T1000 (cell line): ENCODE data around the gene TOP3A.
"Not testable (repeated sequence)": the region's sequence is repeated elsewhere in the genome, so short reads cannot be mapped to it uniquely, and the experiment has no call there.

Source experiments
- DNase-seq: peaks from one replicate; lab custom pipeline; 2025; ENCODE audit warnings: mixed read lengths; lab: John Stamatoyannopoulos, UW

The TOP3A gene

GRCh38 chr17:18323507-18324139, 8.8 kb upstream of the TOP3A start:
- DNase-seq: no peak

DNA sequence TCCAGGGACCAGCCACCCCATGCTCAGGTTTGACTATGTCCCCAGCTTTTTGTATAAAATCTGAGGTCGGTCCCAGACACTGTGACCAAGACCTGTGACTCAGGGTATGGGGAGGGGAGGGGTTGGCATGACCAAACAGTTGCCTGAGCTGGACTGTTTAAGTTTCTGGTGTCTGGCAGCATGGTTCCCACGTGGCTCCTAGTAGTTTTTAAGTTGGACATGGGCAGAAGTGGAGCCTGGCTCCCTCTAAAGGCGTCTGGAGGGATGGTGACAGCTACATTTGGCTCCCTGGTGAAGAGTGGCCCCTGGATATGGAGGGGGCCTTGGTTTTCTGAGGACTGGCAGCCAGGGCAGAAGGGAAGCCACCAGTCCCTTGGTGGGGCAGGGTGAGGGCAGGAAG, 8.2 kb upstream of the TOP3A start:
- no peak for DNase-seq

- DNase-seq: no peak
Observed at GRCh38 chr17:18322522-18322921, 7.7 kb upstream of the TOP3A start.

- no peak for DNase-seq
Observed at GRCh38 chr17:18321309-18321708, 6.5 kb upstream of the TOP3A start.

DNA sequence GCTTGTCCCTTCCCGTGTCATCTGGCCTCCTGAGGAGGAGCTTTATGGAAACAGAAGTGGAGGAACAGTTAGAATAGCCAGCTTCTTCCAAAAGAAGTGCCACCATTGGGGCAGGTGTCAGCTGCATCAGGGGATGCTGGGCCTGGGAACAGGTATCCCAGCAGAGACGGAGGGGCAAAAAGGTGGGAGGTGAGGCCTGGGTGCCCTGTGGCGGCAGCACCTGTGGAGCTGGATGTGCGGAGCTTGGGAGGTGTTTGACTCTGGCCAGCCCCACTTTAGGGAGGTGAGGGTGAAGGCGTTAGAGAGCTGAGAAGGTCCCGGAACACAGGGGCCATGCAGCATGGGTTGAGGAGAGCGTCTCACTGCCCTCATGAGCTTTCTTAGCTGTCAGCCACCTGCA, 5.5 kb upstream of the TOP3A start:
- DNase-seq: no peak

GRCh38 chr17:18319604-18320256, 4.9 kb upstream of the TOP3A start:
- DNase-seq: no peak

DNA sequence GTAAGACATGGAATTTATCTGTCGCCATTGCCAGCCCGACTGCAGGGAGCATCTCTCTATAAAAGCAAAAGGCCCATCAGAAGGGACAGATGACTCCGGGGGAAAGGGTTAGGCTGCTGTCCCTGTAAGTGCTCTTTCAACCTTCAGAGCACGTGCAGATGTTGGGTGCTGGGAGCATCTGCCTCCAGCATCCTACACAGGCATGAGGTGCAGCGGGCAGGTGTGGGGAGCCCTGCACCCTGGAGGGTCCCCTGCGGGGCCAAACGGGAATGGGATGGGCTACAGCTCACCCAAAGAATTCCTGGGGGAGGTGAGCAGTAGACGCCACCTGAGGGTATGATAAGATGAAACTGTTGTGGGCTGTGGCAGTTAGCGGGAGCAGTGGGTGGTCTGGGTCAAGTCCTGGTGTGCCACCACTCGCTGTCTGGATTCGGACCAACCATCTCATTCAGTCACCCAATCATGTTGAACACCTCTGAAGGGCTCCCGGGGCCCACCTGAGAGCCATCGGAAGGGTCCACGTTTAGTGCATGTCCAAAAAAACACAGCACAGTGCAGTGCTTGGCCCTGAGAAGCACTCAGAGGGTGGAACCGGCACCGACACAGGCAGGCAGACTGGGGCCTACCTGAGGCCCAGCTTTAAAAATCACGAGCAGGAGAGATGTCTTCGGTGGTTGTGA, 4.1 kb upstream of the TOP3A start:
- DNase-seq: no peak

DNA sequence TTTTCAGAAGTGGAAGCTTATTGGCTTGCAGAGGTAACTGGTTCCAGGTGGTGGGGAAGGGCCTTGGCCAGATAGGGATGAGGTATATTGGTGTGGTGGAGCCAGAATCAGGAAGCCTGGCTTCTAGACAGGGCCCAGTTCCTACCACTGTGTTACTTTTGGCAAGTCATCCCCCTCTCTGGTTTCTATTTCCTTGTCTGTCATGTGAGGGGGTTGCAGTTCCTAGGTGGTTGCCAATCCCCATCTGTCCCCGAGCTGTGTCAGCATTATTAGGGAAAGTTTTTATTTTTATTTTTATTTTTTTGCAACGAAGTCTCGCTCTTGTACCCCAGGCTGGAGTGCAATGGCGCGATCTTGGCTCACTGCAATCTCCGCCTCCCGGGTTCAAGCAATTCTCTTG, 3.3 kb upstream of the TOP3A start:
- no peak for DNase-seq

DNA sequence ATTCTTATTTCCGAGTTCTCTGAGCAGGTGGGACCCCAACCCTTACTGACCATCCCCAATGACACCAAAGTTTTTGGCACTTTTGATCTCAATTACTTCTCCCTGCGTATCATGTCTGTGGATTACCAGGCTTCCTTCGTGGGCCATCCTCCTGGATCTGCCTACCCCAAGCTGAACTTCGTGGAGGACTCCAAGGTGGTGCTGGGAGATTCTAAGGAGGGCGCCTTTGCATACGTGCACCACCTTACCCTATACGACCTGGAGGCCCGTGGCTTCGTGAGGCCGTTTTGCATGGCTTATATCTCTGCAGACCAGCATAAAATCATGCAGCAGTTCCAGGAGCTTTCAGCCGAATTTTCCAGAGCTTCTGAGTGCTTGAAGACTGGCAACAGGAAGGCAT, 1.2 kb upstream of the TOP3A start:
- DNase-seq: no peak

DNA sequence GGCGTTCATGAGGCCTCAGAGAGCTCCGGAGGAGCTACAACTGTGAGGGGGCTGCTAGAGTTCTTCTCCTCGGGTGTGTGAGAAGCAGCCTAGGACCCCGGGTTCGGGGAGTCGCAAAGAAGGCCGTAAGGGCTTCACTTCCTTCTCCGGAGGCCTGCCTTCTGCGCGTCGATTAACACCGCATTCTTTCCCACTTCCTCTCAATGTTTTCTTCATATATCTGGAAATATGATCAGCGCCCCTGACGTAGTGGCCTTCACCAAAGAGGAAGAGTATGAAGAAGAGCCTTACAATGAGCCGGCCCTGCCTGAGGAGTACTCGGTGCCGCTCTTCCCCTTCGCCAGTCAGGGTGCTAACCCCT, 748 bp upstream of the TOP3A start:
- no peak for DNase-seq

DNA sequence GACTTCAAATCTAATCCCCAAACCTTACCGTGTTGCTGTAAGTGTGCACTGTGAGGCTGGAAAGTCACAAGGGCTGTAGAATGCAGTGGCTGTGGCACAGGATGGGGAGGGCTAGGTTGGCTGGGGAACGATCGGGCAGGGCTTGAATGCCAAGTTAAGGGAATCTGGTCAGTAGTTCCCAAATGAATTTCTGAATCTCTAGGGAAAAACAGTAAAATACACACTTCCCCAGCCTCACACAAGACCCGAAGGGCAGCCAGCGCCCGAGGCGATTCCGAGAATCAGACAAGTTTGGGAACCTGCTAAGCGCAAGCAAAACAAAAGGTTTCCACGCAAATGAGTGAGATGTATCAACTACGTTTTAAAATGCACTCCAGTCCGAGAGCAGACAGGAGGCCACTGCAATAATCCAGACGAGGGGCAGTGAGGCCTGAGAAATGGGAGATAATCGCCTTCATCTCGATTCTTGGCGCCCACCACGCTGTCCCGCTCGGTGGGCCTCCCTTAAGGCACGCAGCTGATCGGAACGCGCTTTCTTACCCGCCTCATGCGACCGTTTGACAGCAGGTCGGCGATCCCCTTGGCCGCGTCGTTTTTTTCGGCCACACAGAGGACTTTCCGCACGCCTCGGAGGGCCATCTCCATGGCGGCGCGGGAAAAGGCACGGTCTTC, 599 bp downstream of the TOP3A start:
- DNase-seq: no peak

GRCh38 chr17:18309202-18309601, 5.6 kb downstream of the TOP3A start:
- DNase-seq: no peak

GRCh38 chr17:18303206-18303605, 11.6 kb downstream of the TOP3A start:
- DNase-seq: not testable (repeated sequence)

DNA sequence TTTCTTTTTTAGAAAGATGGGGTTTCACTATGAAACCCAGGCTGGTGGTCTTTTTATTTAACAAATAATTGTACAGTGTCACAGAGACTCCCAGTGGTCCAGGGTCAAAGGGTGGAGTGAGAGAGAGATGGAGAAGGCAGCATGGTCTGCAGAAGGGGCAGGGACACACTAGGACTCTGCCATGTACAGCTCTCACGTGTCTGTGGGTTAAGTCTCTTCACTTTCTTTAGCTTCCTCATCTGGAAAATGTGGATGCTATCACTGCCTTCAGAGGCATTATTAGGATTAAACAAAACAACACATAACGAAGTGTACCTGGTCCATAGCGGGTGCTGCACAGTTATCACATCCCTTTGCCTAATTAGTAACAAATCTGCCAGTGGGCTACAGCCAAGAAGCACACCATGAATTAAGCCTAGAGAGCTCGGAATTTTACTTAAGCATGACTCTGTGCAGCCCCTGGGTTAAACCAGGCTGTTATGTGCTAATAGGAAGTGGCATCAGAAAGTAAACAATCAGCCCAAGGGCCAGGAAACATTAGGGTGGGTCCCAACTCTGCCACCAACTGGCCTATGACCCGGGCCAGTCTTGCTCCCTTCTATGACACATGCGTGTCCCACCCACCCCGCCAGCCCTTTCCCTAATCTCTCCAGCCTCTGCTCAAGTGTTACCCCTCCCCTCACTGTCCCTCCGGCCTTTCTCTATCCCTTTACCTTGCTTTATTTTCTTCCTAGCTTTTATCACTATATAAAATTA, 13.9 kb downstream of the TOP3A start:
- DNase-seq: no peak

- not testable (repeated sequence) for DNase-seq
Observed at GRCh38 chr17:18298061-18298460, 16.7 kb downstream of the TOP3A start.

GRCh38 chr17:18291718-18292540, 22.9 kb downstream of the TOP3A start:
- DNase-seq: no peak

DNA sequence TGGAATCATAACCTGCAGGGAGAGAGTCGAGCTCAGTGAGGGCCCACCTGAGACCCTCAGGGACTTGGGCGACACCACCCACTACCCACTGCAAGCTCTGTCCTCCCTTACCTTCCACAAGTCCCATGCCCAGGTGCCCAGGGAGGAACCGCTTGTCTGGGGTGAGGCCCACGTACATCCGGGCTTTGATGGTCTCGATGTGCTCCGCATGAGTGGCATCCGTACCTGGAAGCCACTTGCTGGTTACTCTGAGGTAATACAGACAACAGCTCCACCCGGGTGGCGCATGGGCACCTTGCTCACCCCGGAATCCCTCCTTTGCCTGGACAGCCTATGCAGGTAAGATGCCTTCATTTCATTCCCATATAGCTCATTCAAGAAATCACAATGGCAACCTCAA, 29.5 kb downstream of the TOP3A start:
- no peak for DNase-seq

DNA sequence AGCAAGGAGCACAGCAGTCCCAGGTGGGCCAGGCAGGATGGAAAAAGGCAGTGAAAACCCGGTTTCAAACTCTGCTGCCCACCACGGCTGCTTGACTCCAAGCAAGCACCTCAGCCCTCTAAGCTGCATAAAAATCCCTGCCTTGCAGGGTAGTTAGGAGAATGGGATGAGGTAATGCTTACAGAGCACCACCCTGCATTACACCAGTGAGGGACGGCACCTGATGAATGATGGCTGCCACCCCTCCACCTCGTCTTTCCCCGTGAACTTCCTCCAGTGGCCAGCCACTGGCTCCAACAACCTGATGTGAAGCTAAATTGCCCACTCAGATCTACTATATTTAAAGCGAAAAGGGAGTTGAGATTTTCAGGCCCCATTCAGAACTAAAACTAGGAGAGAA, 33.0 kb downstream of the TOP3A start:
- DNase-seq: no peak

DNA sequence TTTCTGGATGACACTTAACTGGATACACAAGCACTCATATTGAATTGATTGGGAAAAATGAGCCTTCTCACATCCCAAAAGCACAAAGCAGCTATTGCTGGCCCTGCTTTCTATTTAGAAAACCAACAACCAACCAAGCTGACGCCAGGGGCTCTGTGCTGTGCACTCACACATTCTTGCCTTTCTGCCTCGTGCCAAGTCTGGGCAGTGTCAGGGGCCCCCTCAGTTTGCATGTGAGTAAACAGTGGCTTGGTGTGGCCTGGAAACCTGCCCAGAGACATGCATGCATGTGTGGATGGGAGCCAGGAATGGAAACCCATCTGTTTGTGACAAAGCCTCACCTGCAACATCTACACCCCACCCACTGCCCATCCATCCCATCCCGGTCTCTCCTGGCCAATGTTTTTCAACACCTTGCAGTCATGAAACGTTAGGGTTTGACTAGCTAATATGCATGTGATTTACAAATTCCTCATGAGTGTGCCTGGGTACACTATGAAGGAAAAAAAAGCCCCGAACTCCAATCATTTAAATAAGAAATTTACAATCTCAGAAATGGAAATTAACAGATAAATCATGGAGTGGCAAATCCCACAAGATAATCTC, 33.9 kb downstream of the TOP3A start:
- no peak for DNase-seq

- DNase-seq: no peak
Observed at GRCh38 chr17:18280249-18280648, 34.5 kb downstream of the TOP3A start.

- no peak for DNase-seq
Observed at GRCh38 chr17:18278867-18279266, 35.9 kb downstream of the TOP3A start.
